Stimulated activated CD8-positive, alpha-beta memory T cell treated with anti-CD3 and anti-CD28 coated beads, Interleukin-7, amount 100 ng/mL, for 48 hours (primary cell): Measurements from ENCODE around the gene PRDM7.
"Not testable (repeated sequence)": the region's sequence is repeated elsewhere in the genome, so short reads cannot be mapped to it uniquely, and the experiment has no call there.

Experiments
- DNase-seq, 2 donors: peaks; one replicate each; pipeline ENCODE4 v3.0.0-alpha.2; 2020; ENCODE audit warnings: low read depth in 1 of 2; ENCODE audit errors: extremely low read depth in 1 of 2

The PRDM7 gene

GRCh38 chr16:90016339-90016950 is 60.7 kb downstream of the PRDM7 start:
- DNase-seq = no peak

GRCh38 chr16:90015586-90016338 is 61.4 kb downstream of the PRDM7 start:
- DNase-seq = no peak

- DNase-seq = no peak
Observed at GRCh38 chr16:90012991-90013745, 64.0 kb downstream of the PRDM7 start.

DNA sequence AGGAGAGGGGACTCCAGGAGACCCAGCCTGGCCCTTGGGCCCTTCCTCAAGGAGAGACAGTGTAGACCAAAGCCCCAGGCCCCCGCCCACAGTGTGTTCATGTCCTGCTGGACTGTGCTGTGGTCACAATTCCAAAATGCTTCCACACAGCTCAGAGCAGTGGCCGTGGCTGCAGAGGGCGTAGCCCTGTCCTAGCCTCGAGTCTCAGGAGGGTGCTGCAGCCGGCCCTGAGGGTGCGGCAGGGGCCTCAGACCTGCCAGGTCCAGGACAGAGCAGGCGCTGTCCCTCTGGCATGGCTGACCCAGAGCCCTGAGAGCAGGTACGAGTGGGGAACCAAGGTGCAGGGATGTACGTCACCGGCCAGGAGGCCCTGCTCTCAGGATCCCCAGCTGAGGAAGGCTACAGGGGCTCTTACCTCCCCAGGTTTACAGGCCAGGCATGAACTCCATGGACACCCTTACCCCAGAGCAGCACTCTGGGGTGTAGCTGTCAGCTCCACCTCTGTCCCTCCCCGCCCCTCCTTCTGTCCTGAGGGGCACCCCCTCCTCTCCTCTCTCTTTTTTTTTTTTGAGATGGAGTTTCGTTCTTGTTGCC is 65.1 kb downstream of the PRDM7 start:
- no peak for DNase-seq

DNA sequence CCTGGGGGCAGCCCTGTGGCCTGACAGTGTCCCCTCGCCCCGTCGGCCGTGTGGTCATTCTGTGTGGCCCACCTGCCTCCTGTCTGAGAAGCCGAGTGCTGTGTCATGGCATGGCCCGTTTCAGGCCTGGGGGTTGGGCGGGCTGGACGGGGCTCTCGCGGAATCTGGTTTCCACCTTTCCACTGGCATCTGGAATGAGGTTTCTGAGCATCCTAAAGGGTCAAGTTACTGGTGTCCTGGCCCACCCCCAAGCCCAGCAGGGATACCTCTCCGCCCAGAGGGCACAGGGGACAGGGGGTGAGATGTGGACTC is 65.7 kb downstream of the PRDM7 start:
- DNase-seq = no peak

DNA sequence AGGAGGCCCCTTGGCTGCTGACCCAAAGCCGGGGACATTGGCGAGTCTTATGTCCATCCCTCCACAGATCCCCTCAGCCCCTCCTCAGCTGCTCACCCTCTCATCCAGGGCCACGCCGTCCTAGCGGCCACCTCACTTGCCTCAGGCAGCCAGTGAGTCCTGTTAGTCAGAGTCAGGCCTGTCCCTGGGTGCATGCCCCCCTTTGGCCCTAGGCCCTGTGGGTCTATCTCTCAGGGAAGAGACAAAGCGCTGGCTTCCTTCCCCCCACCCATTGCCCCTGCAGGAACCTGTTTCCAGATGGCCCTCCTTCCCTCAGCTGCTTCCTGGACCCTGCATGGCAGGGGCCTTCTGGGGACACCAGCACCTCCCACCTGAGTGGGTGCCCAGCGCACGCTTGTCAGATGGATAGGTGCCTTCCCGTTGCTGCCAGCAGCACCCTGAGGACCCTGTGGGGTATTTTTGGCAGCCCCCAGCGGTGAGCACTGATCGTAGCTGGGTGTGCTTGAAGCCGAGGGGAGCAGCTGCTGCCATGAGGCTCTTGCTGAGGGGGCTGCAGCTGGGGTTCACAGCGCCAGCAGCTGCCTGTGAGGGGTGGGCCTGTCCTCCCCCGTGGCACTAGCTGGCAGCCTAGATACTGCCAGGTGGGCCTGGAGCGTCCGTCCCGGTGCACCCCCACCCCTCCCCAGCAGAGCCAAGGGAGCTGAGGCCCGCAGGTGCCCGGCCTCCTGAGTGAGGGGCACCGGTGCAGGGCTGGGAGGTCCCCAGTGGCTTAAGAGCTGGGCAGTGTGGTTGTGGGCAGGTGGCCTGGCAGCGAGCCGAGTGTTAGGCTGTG is 66.2 kb downstream of the PRDM7 start:
- no peak for DNase-seq

DNA sequence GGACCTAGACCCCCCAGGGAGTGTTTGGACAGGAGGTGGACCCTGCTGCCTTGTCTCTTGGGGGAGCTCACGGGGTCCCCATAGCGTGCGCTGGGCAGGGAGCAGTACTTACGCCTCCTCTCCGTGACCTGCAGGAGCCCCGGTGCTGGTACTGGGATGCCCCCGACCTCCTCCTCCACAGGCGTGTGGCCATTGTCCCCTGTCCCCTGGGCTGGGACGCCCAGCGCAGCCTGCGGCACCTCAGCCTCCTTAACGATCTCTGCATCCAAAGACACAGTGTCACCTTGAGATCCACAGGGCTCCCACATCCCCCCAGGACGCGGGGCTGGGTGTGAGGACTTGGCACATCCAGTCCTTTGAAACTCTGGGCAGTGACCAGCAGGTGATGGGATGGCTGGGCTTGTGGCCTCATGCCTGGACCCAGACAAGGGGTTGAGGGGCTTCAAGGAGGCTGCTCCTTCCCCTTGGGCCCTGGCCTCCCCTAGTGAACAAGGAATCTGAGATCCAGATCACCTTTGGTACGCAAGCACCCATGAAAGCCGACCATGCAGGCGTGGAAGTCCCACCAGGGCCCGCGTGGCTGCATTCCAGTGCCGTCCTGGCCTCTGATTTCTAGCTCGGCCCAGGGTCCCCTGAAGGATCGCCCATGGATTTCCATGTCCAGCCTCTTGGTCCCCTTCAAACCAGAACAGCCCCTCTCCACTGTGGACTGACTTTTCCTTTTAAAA is 67.8 kb downstream of the PRDM7 start:
- DNase-seq = no peak

- DNase-seq = peak; percentile 47 to 67
Observed at GRCh38 chr16:90008708-90009145, 68.4 kb downstream of the PRDM7 start.

GRCh38 chr16:90007635-90008234 is 69.4 kb downstream of the PRDM7 start:
- DNase-seq = not testable (repeated sequence)

DNA sequence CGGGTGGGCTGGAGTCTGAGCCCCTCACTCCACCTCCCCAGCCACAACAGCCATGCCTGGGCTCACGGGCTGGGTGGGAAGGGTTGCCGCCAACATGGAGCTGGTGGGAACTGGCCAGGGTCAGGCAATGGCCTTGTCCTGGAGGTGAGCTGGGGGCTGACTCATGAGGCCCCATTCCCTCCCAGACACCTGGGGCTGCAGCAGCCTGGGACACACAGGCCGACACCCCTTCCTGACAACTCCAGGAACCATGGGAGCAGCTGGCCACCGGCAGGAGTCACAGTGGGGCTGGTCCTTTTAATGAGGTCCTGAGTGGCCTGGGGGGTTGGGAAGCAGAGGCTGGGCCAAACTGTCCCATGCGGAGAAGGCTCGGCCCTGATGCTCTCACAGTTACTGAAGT is 70.1 kb downstream of the PRDM7 start:
- DNase-seq = no peak
